GM23338 (cell line): ENCODE data around the gene ZNF438. TPM values are rescaled to one million over a fixed set of nuclear protein-coding genes. Genes with fewer than 3 reads are reported as not detected.

Experiments used
- ATAC-seq: fragments of 200-7000 bp; cut with Tn5 transposase; 3 replicates; pipeline ENCODE4 v1.9.1; 2020
- DNase-seq: peaks from one replicate; pipeline ENCODE4 v3.0.0-alpha.2; 2015; ENCODE audit warnings: low spot score
- H2AFZ ChIP-seq: fragments of 200-600 bp; sonication (generic); 2 replicates; pipeline ENCODE4 v1.8.0; 2016; ENCODE audit warnings: antibody characterized with exemption, mild to moderate bottlenecking, moderate library complexity
- H3F3A ChIP-seq: fragments of 200-600 bp; sonication (generic); replicated peaks from 2 replicates; pipeline ENCODE4 v1.8.0; 2017; ENCODE audit warnings: antibody characterized with exemption, mixed run types, low read depth
- H3K27ac ChIP-seq: fragments of 200-600 bp; sonication (generic); 2 replicates; pipeline ENCODE4 v1.6.1; 2016; ENCODE audit warnings: low read depth
- H3K27me3 ChIP-seq: fragments of 200-600 bp; sonication (generic); 2 replicates; pipeline ENCODE4 v1.8.0; 2016; ENCODE audit warnings: mild to moderate bottlenecking, mixed run types, moderate library complexity; ENCODE audit not compliant: insufficient read depth
- H3K36me3 ChIP-seq: fragments of 200-600 bp; sonication (generic); 2 replicates; pipeline ENCODE4 v1.8.0; 2016; ENCODE audit warnings: mild to moderate bottlenecking; ENCODE audit not compliant: insufficient read depth
- H3K4me1 ChIP-seq: fragments of 200-600 bp; sonication (generic); 2 replicates; pipeline ENCODE4 v1.8.0; 2016; ENCODE audit warnings: mild to moderate bottlenecking, moderate library complexity; ENCODE audit not compliant: insufficient read depth
- H3K4me2 ChIP-seq: fragments of 200-600 bp; sonication (generic); 2 replicates; pipeline ENCODE4 v1.7.1; 2017; ENCODE audit warnings: mixed run types
- H3K4me3 ChIP-seq: fragments of 200-600 bp; sonication (generic); 2 replicates; pipeline ENCODE4 v1.6.1; 2016; ENCODE audit warnings: mixed run types
- H3K79me2 ChIP-seq: fragments of 200-600 bp; sonication (generic); replicated peaks from 2 replicates; pipeline ENCODE4 v1.8.0; 2017; ENCODE audit warnings: mild to moderate bottlenecking; ENCODE audit not compliant: insufficient read depth
- H3K9me2 ChIP-seq: fragments of 200-600 bp; sonication (generic); 2 replicates; pipeline ENCODE4 v1.8.0; 2017; ENCODE audit not compliant: insufficient read depth
- H4K20me1 ChIP-seq: fragments of 200-600 bp; sonication (generic); replicated peaks from 2 replicates; pipeline ENCODE4 v1.8.0; 2017; ENCODE audit warnings: mild to moderate bottlenecking; ENCODE audit not compliant: insufficient read depth
- H3K27ac Mint-ChIP-seq: 2 replicates; pipeline ENCODE4 v1.8.0; 2020; ENCODE audit warnings: inconsistent platforms, mild to moderate bottlenecking, moderate library complexity, mixed read lengths
- H3K27me3 Mint-ChIP-seq: 3 replicates; pipeline ENCODE4 v1.8.0; 2022; ENCODE audit warnings: low read depth, mild to moderate bottlenecking, moderate library complexity, mixed read lengths, inconsistent platforms; ENCODE audit not compliant: insufficient read depth, poor library complexity
- H3K36me3 Mint-ChIP-seq: 3 replicates; pipeline ENCODE4 v1.8.0; 2021; ENCODE audit warnings: low read depth, mild to moderate bottlenecking, inconsistent platforms, moderate library complexity, mixed read lengths
- H3K4me1 Mint-ChIP-seq: 3 replicates; pipeline ENCODE4 v1.8.0; 2020; ENCODE audit warnings: mild to moderate bottlenecking, inconsistent platforms, mixed read lengths
- H3K4me3 Mint-ChIP-seq: 3 replicates; pipeline ENCODE4 v1.8.0; 2021; ENCODE audit warnings: moderate library complexity, mild to moderate bottlenecking, inconsistent platforms, mixed read lengths
- H3K9me3 Mint-ChIP-seq: 3 replicates; pipeline ENCODE4 v1.8.0; 2020; ENCODE audit warnings: moderate library complexity, mild to moderate bottlenecking, inconsistent platforms, mixed read lengths
- CREB1 ChIP-seq: fragments of 250-450 bp; sonication (Bioruptor Pico); IDR thresholded peaks from 2 replicates; pipeline ENCODE4 v1.5.0; 2020; ENCODE audit warnings: low read depth, mild to moderate bottlenecking, moderate library complexity
- ETS1 ChIP-seq: IDR thresholded peaks from 2 replicates; pipeline ENCODE4 v1.6.1; 2016; ENCODE audit warnings: antibody characterized with exemption
- EZH2 ChIP-seq: fragments of 200-600 bp; sonication (generic); IDR thresholded peaks from one replicate; pipeline ENCODE4 v1.8.0; 2017; ENCODE audit warnings: antibody characterized with exemption, mild to moderate bottlenecking, low read depth; ENCODE audit not compliant: unreplicated experiment
- NANOG ChIP-seq: IDR thresholded peaks from 2 replicates; pipeline ENCODE4 v1.6.1; 2016; ENCODE audit warnings: antibody characterized with exemption, borderline replicate concordance
- POLR2AphosphoS5 ChIP-seq: IDR thresholded peaks from 2 replicates; pipeline ENCODE4 v1.6.1; 2016; ENCODE audit warnings: antibody characterized with exemption, low read depth
- ZNF114 ChIP-seq: fragments of 250-450 bp; sonication (Bioruptor Pico); IDR thresholded peaks from 2 replicates; pipeline ENCODE4 v1.5.0; 2020; ENCODE audit warnings: mild to moderate bottlenecking, moderate library complexity
- ZNF331 ChIP-seq: fragments of 250-450 bp; sonication (Bioruptor Pico); IDR thresholded peaks from 2 replicates; pipeline ENCODE4 v1.5.0; 2020; ENCODE audit warnings: low read depth, mild to moderate bottlenecking, moderate library complexity
- ZNF462 ChIP-seq: fragments of 250-450 bp; sonication (Bioruptor Pico); IDR thresholded peaks from 2 replicates; pipeline ENCODE4 v1.5.0; 2020; ENCODE audit warnings: mild to moderate bottlenecking, moderate library complexity
- polyA plus RNA-seq: library from polyadenylated mRNA; unstranded; fragments of >200 nt; fragmentation: Nextera tagmentation; extraction: Ambion mirVana; gene quantifications from 2 replicates; pipeline ENCODE4 v1.2.1, GENCODE V29; 2016
- total RNA-seq: library from RNA; depleted of rRNA; stranded (reverse); fragments of >200 nt; shearing (Covaris generic); gene quantifications from 2 replicates; pipeline ENCODE4 v1.2.3, GENCODE V29; 2014

ZNF438 gene
- total and polyA plus RNA-seq, 2 experiments from 2014 or later: 0.91 to 0.94 TPM

- H3K4me1 ChIP-seq: peaks cover 6% of the 10 kb centered on the region; the same call in 1 of the 2 replicates
- H3K4me2 ChIP-seq: no peak overlapping the region
- no peaks in the 10 kb centered on the region for H3F3A ChIP-seq
- Mint-ChIP-seq H3K4me1 (peaks cover 11% of the 10 kb centered on the region), H3K9me3 (no peaks in the 10 kb centered on the region), H3K4me3 (no peak overlapping the region), H3K36me3 (no peaks in the 10 kb centered on the region), H3K27ac (no peak overlapping the region), H3K27me3 (peaks cover 2% of the 10 kb centered on the region)
- H3K9me2 ChIP-seq: peaks cover 9% of the 10 kb centered on the region; the same call in 1 of the 2 replicates
- H4K20me1 ChIP-seq: no peaks in the 10 kb centered on the region
- TF ChIP-seq NANOG (no peak), ZNF331 (CRISPR knock-in tag) (no peak), ETS1 (no peak), ZNF462 (CRISPR knock-in tag) (no peak), POLR2AphosphoS5 (no peak), ZNF114 (CRISPR knock-in tag) (no peak), CREB1 (CRISPR knock-in tag) (no peak), EZH2 (no peak)
- DNase-seq (no peak), ATAC-seq (no peak)
- no peaks in the 10 kb centered on the region for H3K79me2 ChIP-seq
- H2AFZ ChIP-seq: no peak overlapping the region
- no peak overlapping the region for H3K27ac ChIP-seq
- no peak overlapping the region for H3K4me3 ChIP-seq
- no peaks in the 10 kb centered on the region for H3K27me3 ChIP-seq
- no peaks in the 10 kb centered on the region for H3K36me3 ChIP-seq
These were observed 177.0 kb downstream of the ZNF438 start for GRCh38 chr10:30854656-30855055.
